Measurements from ENCODE around the gene SETD7. TPM values are rescaled to one million over a fixed set of nuclear protein-coding genes. Genes with fewer than 3 reads are reported as not detected.

Gene SETD7
- total RNA-seq, 2 experiments from 2014 or later = 22.8 to 23.0 TPM

GRCh38 chr4:139553751-139554641 is 2.0 kb downstream of the SETD7 start:
- CTCF ChIA-PET = no interaction called here
- POLR2A ChIA-PET = no interaction called here

GRCh38 chr4:139552517-139553307 is 3.3 kb downstream of the SETD7 start:
- CTCF ChIA-PET = no interaction called here
- POLR2A ChIA-PET = no interaction called here

GRCh38 chr4:139550724-139551429 is 5.1 kb downstream of the SETD7 start:
- ChIA-PET CTCF (no interaction called here), POLR2A (no interaction called here)

GRCh38 chr4:139547979-139548378 is 8.0 kb downstream of the SETD7 start:
- POLR2A ChIA-PET = no interaction called here

GRCh38 chr4:139540632-139541031 is 15.4 kb downstream of the SETD7 start:
- ChIA-PET POLR2A (no interaction called here), CTCF (no interaction called here)

More at GRCh38 chr4:139547979-139548378, 8.0 kb downstream of the SETD7 start:
- CTCF ChIA-PET = interaction anchor here (0.6 kb wide), 1 partner anchor 190 kb away, joined by 3 read pairs; no protein-coding TSS in a partner anchor

- ChIA-PET CTCF (interaction anchor here (0.7 kb wide), 1 partner anchor 87 kb away, joined by 3 read pairs; no protein-coding TSS in a partner anchor), POLR2A (no interaction called here)
Measured at GRCh38 chr4:139540161-139540560, 15.9 kb downstream of the SETD7 start.

GRCh38 chr4:139537292-139537691 is 18.7 kb downstream of the SETD7 start:
- ChIA-PET CTCF (no interaction called here), POLR2A (no interaction called here)

- POLR2A ChIA-PET = no interaction called here
- CTCF ChIA-PET = no interaction called here
Measured at GRCh38 chr4:139535871-139536234, 20.2 kb downstream of the SETD7 start.

- CTCF ChIA-PET = no interaction called here
- POLR2A ChIA-PET = no interaction called here
Measured at GRCh38 chr4:139535228-139535870, 20.7 kb downstream of the SETD7 start.

- ChIA-PET POLR2A (interaction anchor here (0.6 kb wide), 1 partner anchor 496 kb away, joined by 4 read pairs; no protein-coding TSS in a partner anchor), CTCF (interaction anchor here (0.6 kb wide), 1 partner anchor 373 kb away, joined by 5 read pairs; no protein-coding TSS in a partner anchor)
Measured at GRCh38 chr4:139534287-139534950, 21.6 kb downstream of the SETD7 start.

GRCh38 chr4:139533511-139533910 is 22.5 kb downstream of the SETD7 start:
- CTCF ChIA-PET = no interaction called here
- POLR2A ChIA-PET = no interaction called here

GRCh38 chr4:139532947-139533346 is 23.1 kb downstream of the SETD7 start:
- CTCF ChIA-PET = no interaction called here
- POLR2A ChIA-PET = no interaction called here

GRCh38 chr4:139530833-139531427 is 25.1 kb downstream of the SETD7 start:
- ChIA-PET POLR2A (no interaction called here), CTCF (interaction anchor here (1.0 kb wide), 1 partner anchor 15 kb away, joined by 6 read pairs; no protein-coding TSS in a partner anchor)

GRCh38 chr4:139528377-139529005 is 27.5 kb downstream of the SETD7 start:
- ChIA-PET CTCF (interaction anchor here (1.4 kb wide), 1 partner anchor 14 kb away, joined by 4 read pairs; no protein-coding TSS in a partner anchor), POLR2A (interaction anchor here (0.5 kb wide), 1 partner anchor 16 kb away, joined by 3 read pairs; no protein-coding TSS in a partner anchor)

- CTCF ChIA-PET = interaction anchor here (0.7 kb wide), 1 partner anchor 40 kb away, joined by 3 read pairs; no protein-coding TSS in a partner anchor
- POLR2A ChIA-PET = no interaction called here
Measured at GRCh38 chr4:139526928-139527327, 29.1 kb downstream of the SETD7 start.

- ChIA-PET CTCF (no interaction called here), POLR2A (no interaction called here)
Measured at GRCh38 chr4:139525414-139525813, 30.6 kb downstream of the SETD7 start.

GRCh38 chr4:139524062-139524631 is 31.9 kb downstream of the SETD7 start:
- POLR2A ChIA-PET = no interaction called here
- CTCF ChIA-PET = no interaction called here

GRCh38 chr4:139523076-139523475 is 32.9 kb downstream of the SETD7 start:
- ChIA-PET CTCF (no interaction called here), POLR2A (interaction anchor here (0.6 kb wide), 1 partner anchor 128 kb away, joined by 5 read pairs; no protein-coding TSS in a partner anchor)
